ENCODE data around the gene CEBPG.

Gene CEBPG

GRCh38 chr19:33384983-33385382 lies 11.5 kb downstream of the CEBPG start:
- DNase-seq, result no peak

- no peak for DNase-seq
Measured at GRCh38 chr19:33385956-33386355, 12.4 kb downstream of the CEBPG start.

GRCh38 chr19:33386361-33386858 lies 12.9 kb downstream of the CEBPG start:
- no peak for DNase-seq

- DNase-seq, result no peak
Measured at GRCh38 chr19:33387351-33388230, 14.1 kb downstream of the CEBPG start.

- no peak for DNase-seq
Measured at GRCh38 chr19:33388231-33388724, 14.8 kb downstream of the CEBPG start.

- DNase-seq, result no peak
Measured at GRCh38 chr19:33388725-33389420, 15.4 kb downstream of the CEBPG start.

GRCh38 chr19:33389421-33390100 lies 16.1 kb downstream of the CEBPG start:
- DNase-seq, result no peak

GRCh38 chr19:33390101-33390907 lies 16.8 kb downstream of the CEBPG start:
- no peak for DNase-seq

GRCh38 chr19:33390908-33391630 lies 17.6 kb downstream of the CEBPG start:
- no peak for DNase-seq

GRCh38 chr19:33391631-33392249 lies 18.2 kb downstream of the CEBPG start:
- no peak for DNase-seq

- no peak for DNase-seq
Measured at GRCh38 chr19:33392341-33393285, 19.1 kb downstream of the CEBPG start.

GRCh38 chr19:33393286-33394005 lies 19.9 kb downstream of the CEBPG start:
- no peak for DNase-seq

GRCh38 chr19:33394006-33394722 lies 20.7 kb downstream of the CEBPG start:
- DNase-seq, result peak; percentile 57

GRCh38 chr19:33394723-33395560 lies 21.4 kb downstream of the CEBPG start:
- DNase-seq, result no peak

- peak; percentile 50 for DNase-seq
Measured at GRCh38 chr19:33395561-33396550, 22.3 kb downstream of the CEBPG start.
